ENCODE results near the gene ZNF200.
"Not testable (repeated sequence)": the region's sequence is repeated elsewhere in the genome, so short reads cannot be mapped to it uniquely, and the experiment has no call there.

The ZNF200 gene, protein sequence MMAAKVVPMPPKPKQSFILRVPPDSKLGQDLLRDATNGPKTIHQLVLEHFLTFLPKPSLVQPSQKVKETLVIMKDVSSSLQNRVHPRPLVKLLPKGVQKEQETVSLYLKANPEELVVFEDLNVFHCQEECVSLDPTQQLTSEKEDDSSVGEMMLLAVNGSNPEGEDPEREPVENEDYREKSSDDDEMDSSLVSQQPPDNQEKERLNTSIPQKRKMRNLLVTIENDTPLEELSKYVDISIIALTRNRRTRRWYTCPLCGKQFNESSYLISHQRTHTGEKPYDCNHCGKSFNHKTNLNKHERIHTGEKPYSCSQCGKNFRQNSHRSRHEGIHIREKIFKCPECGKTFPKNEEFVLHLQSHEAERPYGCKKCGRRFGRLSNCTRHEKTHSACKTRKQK

DNA sequence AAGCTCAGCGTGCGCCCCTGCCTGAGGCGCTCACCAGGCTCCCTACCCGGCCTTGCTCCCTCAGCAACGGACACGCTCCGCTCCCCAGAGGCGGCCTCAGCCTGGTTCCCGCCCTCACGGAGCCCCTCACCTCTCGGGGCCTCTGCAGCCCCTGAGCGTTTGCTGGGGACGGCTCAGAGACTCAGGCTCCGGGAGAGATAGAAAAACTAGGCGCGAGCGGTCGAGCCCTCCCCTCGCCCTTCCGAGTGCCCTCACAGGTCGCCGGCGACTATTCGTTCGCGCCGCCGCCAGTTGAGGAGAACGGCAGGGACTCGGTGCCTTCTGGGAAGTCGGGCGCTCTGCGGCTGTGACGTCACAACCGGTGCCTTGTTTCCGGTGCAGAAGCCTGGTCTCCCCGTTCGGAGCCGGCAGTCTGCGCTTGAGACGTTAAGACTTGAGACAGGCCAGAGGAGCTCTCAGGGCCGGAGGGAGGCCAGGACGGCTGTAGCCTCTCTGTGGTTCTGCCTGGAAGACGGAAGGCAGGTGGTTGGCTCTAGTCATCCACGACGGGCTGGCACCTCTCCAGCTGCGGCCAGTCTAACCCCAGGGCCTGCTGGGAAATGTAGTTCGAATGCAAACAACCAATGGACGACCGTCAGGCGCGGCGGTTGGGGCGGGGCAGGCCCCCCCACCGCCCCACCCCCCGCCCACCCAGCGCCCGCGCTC, at the start of gene ZNF200:
TSS of gene ZNF200 (minus strand) at position 302 of the 705 bp plus-strand sequence. CDS start 1,403 bp downstream, outside the sequence.
- DNase-seq, result peak; percentile 97

DNA sequence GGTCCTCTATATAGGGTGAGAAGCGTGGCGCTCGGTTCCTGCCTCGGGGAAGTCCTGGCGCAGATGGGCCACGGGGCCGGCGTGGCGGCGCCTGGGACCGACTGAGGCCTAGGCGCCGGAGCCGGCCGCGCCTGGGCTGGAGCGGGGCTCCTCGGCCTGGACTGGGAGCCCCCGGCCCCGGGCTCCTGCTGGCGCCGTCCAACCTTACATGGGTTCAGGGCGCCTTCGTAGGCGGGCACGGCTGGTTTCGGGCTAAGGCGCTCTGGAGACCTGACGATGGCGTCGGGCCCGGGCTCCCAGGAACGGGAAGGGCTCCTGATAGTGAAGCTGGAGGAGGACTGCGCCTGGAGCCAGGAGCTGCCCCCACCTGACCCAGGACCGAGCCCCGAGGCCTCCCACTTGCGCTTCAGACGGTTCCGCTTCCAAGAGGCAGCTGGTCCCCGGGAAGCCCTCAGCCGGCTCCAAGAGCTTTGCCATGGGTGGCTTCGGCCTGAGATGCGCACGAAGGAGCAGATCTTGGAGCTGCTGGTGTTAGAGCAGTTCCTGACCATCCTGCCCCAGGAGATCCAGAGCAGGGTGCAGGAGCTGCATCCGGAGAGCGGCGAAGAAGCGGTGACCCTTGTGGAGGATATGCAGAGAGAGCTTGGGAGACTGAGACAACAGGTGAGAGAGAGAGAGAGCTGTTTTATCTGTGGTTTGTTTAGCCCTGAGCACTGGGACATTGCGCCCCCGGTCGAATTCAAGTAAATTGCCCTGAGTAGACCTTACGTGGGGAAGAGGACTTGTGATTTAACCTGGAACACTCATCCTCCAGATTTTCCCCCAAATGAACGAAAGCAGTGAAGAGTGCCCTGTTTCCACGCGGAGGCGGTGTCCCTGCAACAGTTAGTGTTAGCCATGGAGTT, 48.8 kb upstream of the ZNF200 start:
- DNase-seq, result peak; percentile 31

GRCh38 chr16:3282730-3283542, 48.0 kb upstream of the ZNF200 start, which contains the start of gene ZNF263:
ZNF263 (plus strand) TSS chr16:3283491; CDS start chr16:3283819, 328 bp downstream.
- peak; percentile 99 for DNase-seq

- peak; percentile 86 for DNase-seq
Measured at GRCh38 chr16:3282103-3282729, 47.3 kb upstream of the ZNF200 start.

DNA sequence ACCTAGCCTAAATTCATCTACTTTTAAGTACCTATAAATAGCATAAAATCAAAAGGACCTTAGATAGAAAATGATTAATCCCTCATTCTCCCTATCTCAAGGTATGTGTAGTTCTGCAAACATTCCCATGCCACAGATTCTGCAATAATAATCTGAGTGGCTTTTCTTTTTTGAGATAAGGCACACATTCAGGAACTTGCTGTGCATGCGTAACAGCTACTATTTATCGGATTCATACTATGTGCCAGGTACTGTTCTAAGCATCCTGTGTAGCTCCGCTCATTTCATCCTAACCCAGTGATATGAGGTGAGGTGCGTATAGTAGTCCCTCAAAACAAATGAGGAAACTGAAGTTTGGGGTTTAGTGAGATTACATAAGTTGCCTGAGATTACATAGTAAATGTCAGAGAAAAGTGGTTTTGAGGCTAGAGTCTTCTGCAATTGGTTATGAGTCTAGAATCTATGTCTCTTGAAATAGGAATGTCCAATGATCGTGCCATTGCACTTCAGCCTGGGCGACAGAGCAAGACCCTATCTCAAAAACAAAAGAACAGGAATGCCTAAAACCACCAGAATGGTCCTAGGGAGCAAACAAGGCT, 46.4 kb upstream of the ZNF200 start:
- peak; percentile 54 for DNase-seq

DNA sequence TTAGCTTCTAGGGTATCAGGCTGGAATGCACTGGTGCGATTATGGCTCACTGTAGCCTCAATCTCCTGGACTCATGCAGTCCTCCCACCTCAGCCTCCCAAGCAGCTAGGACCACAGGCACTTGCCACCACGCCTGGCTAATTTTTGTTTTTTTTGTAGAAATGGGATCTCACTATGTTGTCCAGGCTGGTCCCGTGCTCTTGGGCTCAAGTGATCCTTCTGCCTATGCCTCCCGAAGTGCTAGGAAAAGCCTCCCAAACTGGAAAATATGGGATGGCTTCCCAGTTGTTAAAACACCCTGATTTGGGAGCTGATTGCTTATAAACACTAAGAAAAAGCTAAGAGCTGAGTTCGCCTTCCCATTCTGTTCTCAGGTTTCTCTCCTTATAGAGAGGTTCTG, 41.7 kb upstream of the ZNF200 start:
- no peak for DNase-seq

DNA sequence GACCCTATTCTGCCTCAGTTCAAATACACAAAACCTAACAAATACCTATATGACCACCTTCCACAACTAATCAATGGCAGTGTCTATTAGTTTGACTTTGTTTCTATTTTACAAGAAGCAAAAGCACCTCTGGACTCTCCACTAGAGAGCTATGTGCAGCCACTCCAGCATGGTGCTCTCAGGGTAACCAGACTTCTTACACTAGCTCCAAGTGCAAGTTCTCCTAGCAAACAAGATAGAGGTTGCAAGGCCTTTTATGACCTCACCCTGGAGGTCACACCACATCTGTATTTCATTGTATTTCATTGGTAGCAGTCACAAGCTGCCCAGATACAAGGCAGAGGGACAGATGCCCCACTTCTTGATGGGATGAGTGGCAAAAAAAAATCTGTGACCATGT, 40.0 kb upstream of the ZNF200 start:
- DNase-seq, result no peak

- no peak for DNase-seq
Measured at GRCh38 chr16:3274490-3274889, 39.5 kb upstream of the ZNF200 start.

- DNase-seq, result not testable (repeated sequence)
Measured at GRCh38 chr16:3271281-3271680, 36.3 kb upstream of the ZNF200 start.

- DNase-seq, result not testable (repeated sequence)
Measured at GRCh38 chr16:3270718-3271117, 35.8 kb upstream of the ZNF200 start.

- no peak for DNase-seq
Measured at GRCh38 chr16:3268294-3268693, 33.3 kb upstream of the ZNF200 start.

GRCh38 chr16:3266873-3267537, 32.0 kb upstream of the ZNF200 start:
- DNase-seq, result peak; percentile 77

DNA sequence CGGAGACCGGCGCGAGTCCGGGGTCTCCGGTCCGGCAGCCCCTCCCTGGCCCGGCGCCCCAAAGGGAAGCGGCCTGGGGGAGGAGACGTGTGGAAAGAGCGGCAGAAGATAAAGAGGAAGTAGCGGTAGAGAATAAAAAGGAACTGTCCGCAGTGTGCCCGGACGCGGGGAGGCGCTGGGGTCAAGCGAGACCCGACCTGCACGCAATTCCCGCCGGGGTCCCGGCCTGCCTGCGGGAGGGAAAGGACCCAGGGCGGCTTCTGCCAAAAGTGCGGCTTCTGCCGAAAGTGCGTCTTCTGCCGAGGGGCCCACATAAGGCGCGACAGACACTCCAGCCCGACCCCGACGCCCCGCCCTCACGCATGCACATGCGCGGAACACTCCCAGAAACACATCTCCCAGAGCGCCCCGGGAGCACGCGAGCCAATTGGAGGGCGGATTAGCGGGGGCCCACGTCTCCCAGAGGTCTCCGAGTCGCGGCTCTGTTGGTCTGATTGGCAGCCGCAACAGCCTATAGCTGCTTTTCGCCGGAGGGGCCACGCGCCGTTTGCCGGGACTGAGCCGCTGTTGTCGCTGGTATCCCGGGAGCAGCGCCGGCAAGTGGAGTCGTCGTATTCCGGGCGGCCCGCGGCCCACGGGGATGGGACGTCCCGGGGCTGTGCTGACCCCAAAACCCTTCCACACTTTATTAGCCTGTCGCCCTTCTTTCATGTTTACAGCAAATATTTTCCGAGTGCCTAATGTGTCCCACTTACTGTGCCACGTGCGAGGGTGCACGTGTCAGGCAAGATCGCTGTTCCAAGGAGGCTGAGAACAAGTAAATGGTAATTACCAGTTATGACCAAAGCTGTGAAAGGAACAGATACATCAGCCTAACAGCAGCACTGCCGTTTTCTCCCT, 29.4 kb upstream of the ZNF200 start:
- peak; percentile 98 for DNase-seq

DNA sequence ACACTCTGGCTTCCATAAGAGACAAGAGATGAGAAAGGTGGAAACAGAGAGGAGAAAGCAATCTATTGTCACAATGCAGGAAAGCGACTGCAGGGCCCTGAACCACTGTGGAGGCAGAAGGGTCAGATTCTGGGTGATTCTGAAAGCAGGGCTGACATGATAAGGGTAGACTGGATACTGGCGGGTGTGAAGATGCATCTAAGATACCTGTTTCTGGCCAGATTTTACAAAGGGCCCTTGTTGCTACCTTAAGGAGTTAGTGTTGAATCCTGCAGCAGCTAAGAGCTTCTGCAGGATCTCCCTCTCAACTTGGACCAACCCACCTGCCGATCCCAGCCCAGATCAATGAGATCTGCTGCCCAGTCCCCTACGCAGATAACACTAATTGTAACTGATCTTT, 27.6 kb upstream of the ZNF200 start:
- no peak for DNase-seq

DNA sequence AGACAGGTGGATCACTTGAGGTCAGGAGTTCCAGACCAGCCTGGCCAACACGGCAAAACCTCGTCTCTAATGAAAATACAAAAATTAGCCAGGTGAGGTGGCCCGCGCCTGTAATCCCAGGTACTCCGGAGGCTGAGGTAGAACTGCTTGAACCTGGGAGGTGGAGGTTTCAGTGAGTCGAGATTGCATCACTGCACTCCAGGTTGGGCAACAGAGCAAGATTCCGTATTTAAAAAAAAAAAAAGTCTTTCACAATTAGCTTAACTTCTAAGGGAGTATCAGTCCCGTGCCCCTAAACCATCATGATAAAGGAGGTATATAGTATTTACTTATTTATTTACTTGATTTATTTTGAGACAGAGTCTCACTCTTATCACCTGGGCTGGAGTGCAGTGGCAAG, 24.9 kb upstream of the ZNF200 start:
- no peak for DNase-seq

GRCh38 chr16:3256866-3257465, 22.0 kb upstream of the ZNF200 start:
- DNase-seq, result no peak

DNA sequence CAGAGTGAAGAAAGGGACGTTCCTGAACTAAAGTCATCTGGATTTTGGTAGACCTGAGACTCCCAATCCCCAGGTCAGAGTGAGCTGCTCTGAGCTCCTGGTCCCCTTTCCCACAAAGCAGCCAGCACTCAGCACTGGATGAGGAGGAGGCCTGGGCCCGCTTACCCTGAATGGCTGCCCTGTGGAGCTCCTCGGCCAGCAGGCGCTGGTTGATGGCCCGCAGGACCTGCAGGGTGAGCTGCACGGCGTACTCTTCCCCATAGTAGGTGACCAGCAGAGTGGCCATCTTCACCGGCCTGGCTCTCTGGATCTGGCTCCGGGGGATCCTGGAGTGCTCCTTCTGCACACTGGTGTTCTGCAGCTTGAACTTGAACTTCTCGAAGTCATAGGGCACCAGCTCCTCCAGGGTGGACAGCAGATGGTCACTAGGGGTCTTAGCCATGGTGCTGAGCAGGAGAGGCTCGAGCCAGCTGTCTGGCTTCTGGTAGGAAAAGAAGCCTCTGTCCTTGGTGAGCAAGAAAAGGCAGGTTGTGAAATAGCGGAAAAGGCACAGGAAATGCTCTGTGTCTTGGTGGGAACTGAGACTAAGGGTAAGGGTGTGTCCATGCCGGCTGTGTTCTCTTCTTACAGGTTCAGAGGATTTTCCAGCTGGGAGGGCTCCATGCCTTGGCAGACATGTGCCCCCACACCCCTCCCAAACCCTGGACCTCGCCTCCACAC, 21.3 kb upstream of the ZNF200 start, which contains the start of gene MEFV:
TSS of gene MEFV (minus strand) at position 488 of the 720 bp plus-strand sequence. CDS start at position 442, 46 bp downstream.
- no peak for DNase-seq

GRCh38 chr16:3254309-3254708, 19.4 kb upstream of the ZNF200 start:
- no peak for DNase-seq

Data from hematopoietic multipotent progenitor cell treated with erythropoietin and hydrocortisone succinate and interleukin-3 and kit ligand, for 6 days (in vitro differentiated cells).